OCI-LY3 (cell line): ENCODE results near the gene FOXL1.

ENCODE experiments used
- EZH2phosphoT487 ChIP-seq: fragments of 200-600 bp; shearing (Covaris generic); IDR thresholded peaks from 2 replicates; pipeline ENCODE4 v1.6.1; 2018; ENCODE audit warnings: antibody characterized with exemption, mixed run types, low read depth
- TF ChIP-seq, protein P1 (sequence below): fragments of 200-600, 300-600 bp; sonication (generic); IDR thresholded peaks from 2 replicates; pipeline ENCODE4 v1.5.1; 2014; ENCODE audit warnings: antibody characterized with exemption, low read length, low read depth

DNA sequence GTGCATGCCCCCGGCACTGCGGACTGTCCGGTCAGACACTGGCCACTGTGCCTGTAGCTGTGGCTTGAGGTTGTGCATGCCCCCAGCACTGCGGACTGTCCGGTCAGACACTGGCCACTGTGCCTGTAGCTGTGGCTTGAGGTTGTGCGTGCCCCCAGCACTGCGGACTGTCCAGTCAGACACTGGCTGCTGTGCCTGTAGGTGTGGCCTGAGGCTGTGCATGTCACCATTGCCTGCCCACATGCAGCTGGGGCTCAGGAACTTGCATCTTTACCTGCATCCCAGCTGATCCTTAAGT is 28.5 kb upstream of the FOXL1 start:
- TF ChIP-seq, protein P1, sequence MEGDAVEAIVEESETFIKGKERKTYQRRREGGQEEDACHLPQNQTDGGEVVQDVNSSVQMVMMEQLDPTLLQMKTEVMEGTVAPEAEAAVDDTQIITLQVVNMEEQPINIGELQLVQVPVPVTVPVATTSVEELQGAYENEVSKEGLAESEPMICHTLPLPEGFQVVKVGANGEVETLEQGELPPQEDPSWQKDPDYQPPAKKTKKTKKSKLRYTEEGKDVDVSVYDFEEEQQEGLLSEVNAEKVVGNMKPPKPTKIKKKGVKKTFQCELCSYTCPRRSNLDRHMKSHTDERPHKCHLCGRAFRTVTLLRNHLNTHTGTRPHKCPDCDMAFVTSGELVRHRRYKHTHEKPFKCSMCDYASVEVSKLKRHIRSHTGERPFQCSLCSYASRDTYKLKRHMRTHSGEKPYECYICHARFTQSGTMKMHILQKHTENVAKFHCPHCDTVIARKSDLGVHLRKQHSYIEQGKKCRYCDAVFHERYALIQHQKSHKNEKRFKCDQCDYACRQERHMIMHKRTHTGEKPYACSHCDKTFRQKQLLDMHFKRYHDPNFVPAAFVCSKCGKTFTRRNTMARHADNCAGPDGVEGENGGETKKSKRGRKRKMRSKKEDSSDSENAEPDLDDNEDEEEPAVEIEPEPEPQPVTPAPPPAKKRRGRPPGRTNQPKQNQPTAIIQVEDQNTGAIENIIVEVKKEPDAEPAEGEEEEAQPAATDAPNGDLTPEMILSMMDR = no peak
- TF ChIP-seq EZH2phosphoT487 = no peak
